EH (cell line): Measurements from ENCODE around the gene CD7.
"Not testable (repeated sequence)": the region's sequence is repeated elsewhere in the genome, so short reads cannot be mapped to it uniquely, and the experiment has no call there.

ENCODE experiments used
- DNase-seq: peaks from one replicate; pipeline ENCODE4 v3.0.0-alpha.2; 2015; ENCODE audit warnings: low read depth

Gene CD7

DNA sequence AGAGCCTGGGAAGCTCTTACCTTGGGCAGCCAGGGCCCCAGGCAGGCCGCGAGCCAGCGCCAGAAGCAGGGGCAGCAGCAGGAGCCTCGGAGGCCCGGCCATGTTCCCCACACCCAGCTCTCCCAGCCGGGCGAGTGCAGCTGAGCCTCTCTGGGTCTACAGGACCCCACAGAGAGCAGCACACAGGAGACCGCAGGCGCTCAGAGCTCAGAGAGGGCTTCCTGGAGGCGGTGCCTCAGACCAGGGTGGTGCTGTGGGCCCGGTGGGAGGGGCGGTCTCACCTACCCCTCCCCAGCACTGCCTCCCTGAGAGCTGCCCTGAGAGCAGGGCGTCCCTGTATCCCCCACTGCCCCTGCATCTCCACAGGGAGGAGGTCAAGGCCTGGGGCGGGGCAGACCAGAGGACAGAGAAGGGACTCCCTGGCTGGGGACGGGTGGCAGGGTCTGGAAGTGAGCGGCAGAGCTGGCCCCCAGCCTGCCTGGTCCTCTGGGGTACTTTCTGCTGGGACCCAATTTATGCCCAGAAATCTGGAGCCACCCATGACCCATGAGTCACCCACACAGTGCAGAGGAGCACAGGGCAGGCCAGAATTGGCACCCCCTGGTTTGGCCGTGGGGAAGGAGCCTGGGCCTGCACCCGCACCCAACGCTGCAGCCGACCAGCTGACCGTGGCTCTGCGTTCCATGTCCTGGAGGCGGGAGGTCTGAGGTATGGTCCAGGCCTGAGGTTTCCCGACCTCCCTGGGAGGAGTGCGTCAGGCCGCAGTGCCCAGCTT, at the start of gene CD7:
Gene CD7 (minus strand): TSS at position 215 of the 775 bp plus-strand sequence. CDS start 113 bp downstream, at position 102.
- no peak for DNase-seq

DNA sequence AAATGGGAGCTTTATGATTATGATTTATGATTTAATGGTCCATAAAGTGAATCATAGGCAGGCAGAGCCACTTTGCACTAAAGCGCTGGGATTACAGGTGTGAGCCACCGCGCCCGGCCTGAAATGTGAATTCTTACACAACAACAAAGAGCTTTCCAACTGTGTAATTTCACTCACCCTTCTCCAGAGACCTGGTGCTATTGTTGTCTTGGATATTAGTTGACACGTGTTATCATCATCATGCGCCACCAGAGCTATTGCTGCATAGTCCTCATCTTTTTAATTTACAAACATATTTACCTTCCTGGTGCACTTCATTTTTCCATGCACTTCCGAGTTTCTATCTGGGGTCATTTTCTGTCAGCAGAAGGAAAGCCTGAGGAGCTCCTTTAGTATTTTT, 49.3 kb upstream of the CD7 start:
- no peak for DNase-seq

DNA sequence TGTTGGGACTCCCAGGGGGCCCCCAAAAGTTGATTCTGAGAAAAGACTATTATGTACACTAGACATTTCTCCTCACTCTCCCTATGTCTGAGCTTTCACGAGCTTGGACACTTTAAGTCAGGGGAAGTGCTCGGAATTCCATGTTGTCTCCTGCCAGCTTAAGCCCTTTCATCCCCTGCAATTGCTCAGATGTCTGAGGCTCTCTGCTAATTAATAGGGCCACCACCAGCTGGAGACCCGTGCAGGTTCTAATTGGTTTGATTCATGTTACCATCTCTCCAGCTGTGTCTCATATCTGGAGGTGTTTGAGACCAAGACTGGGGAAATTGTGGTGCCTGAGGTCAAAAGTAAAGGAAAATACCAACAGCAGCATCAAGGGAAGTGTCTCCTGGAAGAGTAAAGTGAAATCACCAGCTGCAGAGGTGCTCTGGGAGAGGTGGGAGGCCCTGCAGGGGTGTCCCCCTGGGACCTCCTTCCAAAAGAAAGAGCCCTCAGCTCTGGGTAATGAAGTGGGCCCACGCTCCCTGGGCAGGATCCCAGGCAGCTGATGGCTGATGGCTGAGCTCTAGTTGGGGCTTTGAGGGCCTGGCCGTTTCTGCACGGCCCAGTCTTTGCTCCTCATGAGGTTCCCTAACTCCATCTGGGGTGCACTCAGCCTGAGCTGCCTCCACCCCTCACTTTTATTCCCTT, 48.3 kb upstream of the CD7 start:
- DNase-seq = no peak

DNA sequence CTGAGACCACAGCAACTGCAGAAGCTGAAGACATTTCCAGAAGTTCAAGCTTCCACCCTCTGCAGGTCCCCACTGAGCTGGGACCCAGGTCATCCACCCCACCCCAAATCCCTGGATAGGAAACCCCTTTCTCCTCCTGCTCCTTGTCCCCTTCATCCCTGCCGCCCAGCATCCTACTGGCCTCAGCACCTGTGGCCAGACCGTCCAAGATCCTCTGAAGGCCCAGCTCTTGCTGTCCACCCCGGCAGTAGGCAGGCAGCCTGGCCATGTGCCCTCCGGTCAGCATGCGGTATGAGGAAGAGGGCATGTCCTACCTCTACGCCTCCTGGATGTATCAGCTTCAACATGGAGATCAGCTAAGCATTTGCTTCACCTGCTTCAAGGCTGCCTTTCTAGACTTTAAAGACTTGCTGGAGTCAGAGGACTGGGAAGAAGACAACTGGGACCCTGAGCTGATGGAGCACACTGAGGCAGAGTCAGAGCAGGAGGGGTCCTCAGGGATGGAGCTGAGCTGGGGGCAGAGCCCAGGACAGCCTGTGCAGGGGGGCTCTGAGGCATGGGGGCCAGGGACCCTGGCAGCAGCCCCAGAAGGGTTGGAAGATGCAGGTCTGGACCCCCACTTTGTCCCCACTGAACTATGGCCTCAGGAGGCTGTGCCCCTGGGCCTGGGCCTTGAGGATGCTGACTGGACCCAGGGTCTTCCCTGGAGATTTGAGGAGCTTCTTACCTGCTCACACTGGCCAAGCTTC, 44.7 kb upstream of the CD7 start:
- DNase-seq = no peak

DNA sequence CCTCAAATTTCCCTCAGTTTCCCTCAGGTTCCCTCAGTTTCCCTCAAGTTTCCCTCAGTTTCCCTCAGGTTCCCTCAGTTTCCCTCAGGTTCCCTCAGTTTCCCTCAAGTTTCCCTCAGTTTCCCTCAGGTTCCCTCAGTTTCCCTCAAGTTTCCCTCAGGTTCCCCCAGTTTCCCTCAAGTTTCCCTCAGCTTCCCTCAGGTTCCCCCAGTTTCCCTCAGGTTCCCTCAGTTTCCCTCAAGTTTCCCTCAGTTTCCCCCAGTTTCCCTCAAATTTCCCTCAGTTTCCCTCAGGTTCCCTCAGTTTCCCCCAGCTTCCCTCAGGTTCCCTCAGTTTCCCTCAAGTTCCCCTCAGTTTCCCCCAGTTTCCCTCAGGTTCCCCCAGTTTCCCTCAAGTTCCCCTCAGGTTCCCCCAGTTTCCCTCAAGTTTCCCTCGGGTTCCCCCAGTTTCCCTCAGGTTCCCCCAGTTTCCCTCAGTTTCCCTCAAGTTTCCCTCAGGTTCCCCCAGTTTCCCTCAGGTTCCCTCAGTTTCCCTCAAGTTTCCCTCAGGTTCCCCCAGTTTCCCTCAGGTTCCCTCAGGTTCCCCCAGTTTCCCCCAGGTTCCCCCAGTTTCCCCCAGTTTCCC, 42.2 kb upstream of the CD7 start:
- not testable (repeated sequence) for DNase-seq

DNA sequence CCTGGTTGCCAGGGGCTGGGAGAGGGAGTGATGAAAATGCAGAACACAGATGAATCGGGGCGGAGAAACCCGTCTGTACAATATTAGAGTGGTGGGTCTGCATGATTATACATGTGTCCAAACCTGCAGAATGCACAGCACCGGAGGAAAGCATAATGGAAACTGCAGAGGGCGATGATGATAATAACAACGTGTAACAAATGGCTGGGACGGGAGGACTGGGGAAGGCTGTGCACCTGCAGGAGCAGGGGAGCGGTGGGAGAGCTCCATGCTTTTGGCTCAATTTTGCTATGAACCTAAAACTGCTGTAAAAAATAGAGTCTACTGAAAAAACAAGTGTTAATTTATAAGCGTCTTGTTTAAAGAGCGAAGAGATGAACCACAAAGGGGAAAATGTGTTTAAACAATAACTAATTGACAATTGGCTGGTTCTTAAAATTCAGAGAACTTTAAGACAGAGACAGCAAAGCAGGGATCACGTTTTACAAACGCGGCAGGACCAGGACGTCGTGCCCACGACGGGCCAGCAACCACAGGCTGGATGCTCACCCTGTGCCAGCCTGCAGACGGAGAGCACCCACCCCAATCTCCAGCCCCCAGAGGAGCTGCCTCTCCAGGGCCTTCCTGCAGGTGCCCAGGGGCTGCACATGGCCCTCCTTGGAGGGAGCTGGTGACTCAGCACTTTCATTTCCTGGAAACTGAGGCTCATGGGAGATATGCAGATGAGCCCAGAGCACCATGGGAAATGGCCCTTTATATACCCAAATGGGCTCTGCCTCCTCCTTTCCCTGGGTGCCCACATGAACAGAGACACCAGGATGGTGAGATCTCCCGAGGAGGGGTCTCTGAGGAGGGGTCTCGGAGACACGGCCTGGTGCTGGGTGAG, 41.3 kb upstream of the CD7 start, which contains the start of gene TEX19:
Gene TEX19 (plus strand): TSS at position 783 of the 886 bp plus-strand sequence. CDS start 2,904 bp downstream, outside the sequence.
- DNase-seq = peak; percentile 27

DNA sequence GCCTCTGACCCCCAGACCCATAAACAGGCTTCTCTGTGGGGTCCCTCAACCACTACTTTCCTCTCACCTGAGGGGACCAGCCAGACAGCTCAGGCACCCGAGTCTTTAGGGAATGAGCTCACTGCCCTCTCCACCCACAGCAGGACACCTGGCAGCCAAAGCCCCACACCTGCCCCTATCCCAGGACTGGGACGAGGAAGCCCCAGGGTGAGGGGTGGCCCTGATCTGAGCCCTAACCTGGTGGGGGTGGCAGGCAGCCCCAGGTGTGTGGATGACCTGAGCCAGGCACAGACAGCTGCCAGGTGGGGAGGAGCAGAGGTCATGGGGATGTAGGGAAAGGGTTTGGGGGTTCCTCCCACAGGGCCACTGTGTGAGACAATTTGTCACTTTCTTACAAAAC, 40.0 kb upstream of the CD7 start:
- no peak for DNase-seq

DNA sequence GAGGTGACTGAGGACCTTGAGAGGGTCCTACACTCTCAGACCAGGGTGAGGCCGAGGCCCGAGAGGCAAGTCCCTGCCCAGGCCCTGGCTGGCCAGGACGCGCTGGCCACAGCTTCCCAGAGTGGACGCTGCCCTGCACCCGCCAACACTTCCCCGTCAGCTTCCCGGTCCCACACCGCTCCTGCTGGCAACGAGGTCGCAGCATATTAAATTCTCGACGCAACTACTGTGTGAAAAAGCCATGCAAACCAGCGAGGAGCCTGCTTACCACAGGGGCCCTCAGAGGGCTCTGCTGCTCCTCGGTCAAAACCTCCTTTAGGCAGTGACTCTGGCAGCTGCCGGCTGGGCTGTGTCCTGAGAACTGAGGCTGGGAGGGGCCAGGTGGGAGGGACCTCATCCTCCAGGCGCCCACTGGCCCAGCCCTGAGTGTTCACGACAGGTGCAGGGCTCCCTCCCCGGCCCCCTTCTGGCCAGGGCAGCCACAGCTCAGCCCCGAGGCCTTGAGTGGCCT, 39.5 kb upstream of the CD7 start:
- no peak for DNase-seq

DNA sequence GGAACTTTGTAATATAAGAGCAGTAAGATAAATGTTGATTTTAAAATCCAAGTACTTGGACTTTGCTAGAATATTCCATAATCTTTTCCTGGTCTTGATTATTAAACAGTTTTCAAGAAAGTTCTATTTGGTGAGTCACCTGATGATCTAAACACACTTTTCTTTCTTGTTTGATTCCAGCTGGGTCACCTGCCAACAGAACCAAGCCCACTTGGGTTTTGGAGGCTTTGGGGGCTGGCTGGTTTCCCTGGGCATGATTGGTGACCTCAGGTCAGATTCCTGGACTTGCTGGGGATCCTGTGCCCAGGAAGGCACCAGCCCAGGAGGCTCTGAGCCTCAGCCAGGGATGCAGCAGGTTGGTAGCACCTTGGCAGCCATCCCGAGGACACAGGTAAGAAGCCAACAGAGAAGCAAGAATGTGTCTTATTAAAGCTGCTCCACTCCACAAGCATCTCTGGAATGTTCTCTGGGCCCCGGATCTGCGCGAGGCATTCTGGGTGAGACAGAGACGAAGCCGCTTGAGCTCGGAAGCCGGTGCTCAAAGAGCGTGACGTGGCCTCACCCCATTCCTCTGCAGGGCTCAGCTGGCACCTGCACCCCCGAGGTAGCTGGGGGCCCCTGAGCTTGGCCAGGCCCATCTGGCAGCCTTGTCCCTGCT, 38.5 kb upstream of the CD7 start:
- DNase-seq = no peak

DNA sequence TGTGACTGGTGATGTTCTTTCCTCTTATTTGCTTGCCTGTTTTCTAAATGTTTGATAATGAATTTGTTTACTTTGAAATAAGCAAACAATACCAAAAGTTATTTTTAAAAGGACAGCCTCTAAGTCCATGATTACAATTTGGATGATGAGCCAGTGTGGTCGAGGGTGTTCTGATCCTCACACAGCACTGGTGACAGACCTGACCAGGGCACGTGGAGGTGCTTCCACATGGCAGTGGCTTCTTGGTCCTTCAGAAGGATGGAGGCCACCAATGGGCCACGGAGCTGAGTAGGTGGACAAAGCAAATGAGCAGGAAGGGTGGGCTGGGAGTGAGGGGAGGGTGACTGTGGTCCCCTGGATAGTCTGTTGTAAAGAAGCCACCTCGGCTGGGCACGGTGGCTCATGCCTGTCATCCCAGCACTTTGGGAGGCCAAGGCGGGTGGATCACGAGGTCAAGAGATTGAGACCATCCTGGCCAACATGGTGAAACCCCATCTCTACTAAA, 37.4 kb upstream of the CD7 start:
- no peak for DNase-seq

DNA sequence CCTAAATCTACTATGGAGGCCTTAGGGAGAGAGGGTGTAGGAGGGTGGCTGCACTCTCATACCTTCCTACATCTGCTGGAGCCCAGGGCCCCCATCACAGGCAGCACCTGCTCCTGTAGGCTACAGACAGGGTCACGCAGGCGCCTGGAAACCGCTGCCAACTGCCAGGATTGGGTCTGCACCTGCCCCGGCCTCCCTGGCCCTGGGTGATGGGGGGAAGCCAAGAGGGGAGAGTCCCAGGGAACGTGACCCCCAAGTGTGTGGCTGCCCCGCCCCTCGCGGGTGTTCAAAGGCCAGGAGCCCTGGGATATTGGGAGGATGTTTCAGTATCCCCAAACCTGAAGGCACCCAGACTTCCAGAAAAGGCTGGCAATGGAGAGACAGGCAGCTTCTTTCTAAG, 36.1 kb upstream of the CD7 start:
- no peak for DNase-seq

DNA sequence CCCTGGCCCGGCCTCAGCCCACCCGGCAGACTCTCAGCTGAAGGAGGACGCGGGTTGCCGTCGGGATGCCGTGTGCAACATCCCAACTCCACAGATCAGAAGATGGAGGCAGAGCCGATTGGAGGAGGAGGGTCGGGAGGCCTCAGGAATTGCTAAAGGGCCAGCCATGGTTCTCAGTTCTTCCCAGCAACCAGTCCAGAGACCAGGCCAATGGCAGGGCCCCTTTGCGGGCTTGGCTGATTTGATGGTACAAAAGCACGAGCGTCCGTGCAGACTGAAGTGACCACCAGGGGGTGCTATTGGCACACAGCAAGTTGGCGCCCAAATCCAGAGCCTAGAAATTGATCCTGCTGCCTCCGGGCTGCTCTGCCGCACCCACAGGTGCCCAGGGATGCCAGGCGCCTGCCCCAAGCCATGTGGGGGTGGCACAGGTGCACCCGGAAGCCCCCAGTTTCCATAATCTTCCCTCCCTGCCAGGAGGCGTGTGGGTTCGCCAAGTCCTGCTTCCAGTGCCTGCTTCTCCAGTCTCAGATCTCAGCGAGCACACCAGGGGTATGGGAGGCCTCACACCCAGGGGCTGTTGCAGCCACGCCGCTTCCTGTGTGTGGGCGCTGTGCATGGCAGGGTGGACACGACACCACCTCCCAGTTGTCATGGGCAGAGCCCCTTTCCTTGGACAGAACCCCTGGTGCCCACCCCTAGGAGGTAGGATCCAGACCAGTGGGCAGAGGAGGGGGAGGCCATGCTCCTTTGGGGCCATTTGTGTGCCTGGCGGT, 34.5 kb upstream of the CD7 start:
- peak; percentile 82 for DNase-seq

DNA sequence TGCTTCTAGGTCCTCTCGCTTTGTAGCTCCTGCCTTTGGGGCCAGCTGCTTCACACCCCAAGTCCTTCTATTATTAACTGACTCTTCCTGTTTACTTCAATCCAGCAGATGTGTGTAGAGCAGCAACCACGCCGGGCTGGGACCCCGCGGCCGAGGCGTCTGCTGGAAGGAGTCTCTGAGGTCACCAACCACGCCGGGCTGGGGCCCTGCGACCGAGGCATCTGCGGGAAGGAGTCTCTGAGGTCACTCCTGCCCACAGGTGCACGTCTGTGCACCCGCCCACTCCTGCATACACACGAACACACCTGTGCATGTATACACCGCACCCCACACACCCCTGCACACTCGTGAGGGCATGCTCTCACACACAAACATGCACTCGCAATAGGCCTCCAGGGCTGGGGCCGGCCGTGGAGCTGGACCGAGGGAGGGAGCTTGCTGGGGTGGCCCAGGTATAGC, 33.9 kb upstream of the CD7 start:
- no peak for DNase-seq

DNA sequence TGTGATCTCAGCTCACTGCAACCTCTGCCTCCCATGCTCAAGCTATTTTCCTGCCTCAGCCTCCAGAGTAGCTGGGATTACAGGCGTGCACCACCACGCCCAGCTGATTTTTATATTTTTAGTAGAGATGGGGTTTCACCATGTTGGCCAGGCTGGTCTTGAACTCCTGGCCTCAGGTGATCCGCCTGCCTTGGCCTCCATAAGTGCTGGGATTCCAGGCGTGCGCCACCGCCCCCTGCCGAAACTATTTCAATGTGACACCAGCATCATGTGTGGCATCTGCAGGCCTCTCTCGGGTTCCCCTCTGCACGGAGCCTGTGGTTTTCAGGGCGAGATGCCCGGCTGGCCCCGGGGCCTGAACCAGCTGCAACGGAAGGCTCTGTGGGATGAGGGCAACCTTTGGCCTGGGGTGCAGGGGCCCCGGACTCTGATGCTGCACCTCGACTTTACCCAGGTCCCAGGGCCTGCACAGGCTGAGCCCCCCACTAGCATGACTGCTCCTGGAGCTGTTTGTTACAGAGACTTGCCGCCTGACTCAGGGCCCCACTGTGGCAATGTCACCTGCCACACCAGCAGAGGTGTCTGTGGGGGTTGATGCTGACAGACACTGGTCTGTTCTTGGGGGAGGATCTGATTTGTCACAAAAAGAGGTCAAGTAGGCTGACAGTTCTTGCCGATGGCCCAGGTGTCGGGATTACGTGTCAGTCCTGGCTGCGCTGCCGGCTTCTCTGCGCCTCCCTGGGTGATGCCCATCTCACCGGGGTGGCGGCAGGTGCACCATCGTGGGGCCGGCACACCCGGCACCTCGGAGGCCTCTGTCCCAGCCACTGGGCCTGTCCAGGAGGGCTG, 33.0 kb upstream of the CD7 start:
- DNase-seq = peak; percentile 35

DNA sequence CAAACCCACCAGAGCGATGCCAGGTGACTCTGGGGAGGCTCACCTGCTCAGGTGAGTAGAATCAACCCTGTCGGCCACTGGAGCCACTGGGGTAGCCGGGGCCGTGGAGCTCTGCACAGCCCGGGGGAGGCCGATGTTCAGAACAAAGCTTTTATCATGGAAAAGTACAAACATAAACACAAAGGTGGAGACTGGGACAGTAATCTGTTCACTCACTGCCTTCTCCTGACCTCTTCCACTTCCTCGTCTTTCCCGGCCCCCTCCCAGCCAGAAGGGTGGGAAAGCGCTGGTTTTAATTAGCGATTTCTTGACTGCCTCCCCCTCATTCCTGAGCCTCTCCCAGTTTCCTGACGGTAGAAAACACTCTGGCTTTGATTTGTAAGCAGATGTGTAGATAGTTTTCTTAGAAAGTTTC, 31.9 kb upstream of the CD7 start:
- DNase-seq = peak; percentile 68

DNA sequence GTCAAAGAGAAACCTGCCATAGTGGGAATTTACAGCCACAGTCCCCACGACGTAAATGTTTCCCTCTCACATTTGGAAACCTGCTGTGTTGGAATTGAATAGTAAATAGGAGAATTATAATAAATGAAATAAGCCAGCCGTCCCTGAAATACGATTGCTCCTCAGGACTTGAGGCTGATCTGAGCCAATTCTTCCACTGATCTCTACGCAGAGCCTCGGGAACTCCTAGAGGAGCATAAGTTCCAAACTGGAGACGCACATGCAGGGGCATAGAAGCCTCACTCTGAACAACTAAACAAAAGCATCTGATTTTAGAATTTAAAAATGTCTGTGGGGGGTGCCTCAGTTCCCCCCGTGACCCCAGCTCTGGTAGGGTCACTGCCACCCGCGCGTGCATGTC, 31.5 kb upstream of the CD7 start:
- DNase-seq = no peak

DNA sequence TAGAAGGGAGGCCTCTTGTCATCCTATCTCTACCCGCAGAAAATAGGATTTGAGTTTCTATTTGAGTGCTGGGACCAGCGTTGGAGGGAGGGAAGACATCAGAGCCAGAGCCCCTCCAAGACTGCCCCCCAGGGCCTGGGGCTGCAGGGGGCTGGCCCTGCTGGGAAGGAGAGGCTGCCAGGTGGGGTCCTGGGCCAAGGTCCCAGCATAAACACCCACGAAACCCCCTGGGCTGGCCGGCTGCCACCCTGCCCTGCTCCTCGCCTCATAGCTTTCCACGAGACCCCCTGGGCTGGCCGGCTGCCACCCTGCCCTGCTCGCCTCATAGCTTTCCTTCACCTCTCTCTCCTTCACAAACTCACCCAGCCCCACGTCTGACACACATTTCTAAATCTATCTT, 31.0 kb upstream of the CD7 start:
- DNase-seq = no peak

DNA sequence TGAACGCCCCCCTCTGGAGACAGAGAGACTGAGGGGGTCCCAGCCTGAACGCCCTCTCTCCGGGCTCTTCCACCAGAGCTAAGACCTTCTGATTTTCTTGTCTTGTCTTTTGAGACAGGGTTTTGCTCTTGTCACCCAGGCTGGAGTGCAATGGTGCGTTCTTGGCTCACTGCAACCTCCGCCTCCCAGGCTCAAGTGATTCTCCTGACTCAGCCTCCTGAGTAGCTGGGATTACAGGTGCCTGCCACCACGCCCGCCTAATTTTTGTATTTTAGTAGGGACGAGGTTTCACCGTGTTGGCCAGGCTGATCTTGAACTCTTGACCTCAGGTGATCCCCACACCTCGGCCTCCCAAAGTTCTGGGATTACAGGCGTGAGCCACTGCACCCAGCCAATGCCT, 30.6 kb upstream of the CD7 start:
- not testable (repeated sequence) for DNase-seq
